Stimulated activated CD4-positive, alpha-beta T cell treated with anti-CD3 and anti-CD28 coated beads, Interleukin-2, amount 100 ng/mL, for 4 hours (primary cell): Measurements from ENCODE around the gene HYKK.
"Not testable (repeated sequence)": the region's sequence is repeated elsewhere in the genome, so short reads cannot be mapped to it uniquely, and the experiment has no call there.

Experiments
- DNase-seq: peaks from one replicate; pipeline ENCODE4 v3.0.0-alpha.2; 2020; ENCODE audit warnings: low read depth

Gene HYKK

GRCh38 chr15:78540141-78540870 is 32.9 kb downstream of the HYKK start, which contains the start of gene PSMA4:
PSMA4 (plus strand) TSS chr15:78540444; CDS start chr15:78541928, 1,484 bp downstream.
- peak; percentile 94 for DNase-seq

- DNase-seq = no peak
Observed at GRCh38 chr15:78540871-78541743, 33.7 kb downstream of the HYKK start.

- DNase-seq = no peak
Observed at GRCh38 chr15:78541744-78542034, 34.3 kb downstream of the HYKK start.

DNA sequence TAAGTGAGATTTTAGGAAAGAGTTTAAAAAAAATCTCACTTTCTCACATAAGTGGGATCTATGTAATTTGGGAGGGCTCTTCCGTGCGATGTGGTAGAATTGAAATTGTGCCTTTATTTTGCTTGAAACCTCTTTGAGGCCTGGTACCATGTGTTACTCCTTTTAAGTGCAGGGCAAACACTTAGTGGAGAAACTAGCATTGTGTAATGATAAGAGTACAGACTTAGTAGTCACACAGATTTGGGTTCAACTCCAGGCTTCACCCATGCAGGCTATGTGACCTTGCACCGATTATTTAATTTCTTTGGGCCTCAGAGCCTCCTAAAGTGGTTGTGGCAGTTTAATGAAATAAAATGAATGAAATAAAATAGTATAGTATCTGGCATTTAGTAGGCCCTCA is 35.3 kb downstream of the HYKK start:
- no peak for DNase-seq

DNA sequence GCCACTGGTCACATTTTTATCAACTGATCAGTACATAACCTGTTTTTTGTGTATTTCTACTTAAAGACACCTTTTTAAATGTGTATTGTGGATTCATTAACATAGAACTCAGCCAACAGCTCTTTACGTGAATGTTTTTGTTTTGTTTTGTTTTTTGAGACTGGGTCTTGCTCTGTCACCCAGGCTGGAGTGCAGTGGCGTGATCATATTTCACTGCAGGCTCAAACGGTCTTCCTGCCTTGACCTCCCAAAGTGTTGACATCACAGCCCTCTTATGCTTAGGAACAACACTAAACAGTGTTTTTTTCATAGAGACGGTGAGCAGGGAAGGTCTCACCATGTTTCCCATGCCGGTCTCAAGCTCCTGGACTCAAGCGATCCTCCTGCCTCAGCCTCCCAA is 42.8 kb downstream of the HYKK start:
- no peak for DNase-seq

- no peak for DNase-seq
Observed at GRCh38 chr15:78550815-78551214, 43.4 kb downstream of the HYKK start.

DNA sequence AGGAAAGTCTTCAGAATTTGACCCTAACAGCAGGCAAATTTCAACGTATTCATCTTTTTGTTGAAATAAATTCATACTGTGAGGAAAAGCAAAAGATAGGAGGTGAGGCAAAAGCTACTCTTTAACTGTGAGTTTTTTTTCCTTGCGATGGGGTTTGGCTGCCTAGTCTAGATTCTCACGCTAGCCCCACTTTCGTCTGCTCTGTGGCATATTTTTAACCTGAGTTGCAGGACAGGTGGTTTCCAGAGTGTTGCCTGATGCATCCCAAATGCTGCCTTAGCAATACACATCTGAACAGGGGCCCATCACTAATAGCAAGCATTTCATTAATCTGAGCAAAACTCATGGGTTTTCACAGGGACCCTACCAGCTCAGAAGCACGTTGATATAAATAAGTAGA is 44.5 kb downstream of the HYKK start:
- no peak for DNase-seq

- no peak for DNase-seq
Observed at GRCh38 chr15:78552597-78552996, 45.2 kb downstream of the HYKK start.

GRCh38 chr15:78560201-78560600 is 52.8 kb downstream of the HYKK start:
- not testable (repeated sequence) for DNase-seq

DNA sequence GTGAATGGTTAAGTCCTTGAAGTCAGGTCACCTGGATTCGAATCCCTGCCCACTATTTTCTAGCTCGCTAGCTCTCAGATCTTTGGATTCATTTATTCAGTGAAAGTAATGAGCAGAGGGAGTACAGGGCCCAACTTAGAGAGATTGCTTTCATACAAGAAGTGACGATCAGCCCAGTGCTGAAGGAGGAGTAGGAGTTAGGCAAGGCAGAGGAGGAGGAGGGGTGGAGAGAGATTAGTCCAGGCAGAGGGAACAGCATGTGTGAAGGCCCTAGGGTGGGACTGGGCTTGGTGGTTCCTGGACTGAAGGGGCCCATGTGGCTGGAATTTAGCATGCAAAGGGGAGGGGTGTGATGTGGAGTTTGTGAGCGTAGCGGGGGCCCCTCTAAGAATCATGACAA is 54.1 kb downstream of the HYKK start:
- no peak for DNase-seq

DNA sequence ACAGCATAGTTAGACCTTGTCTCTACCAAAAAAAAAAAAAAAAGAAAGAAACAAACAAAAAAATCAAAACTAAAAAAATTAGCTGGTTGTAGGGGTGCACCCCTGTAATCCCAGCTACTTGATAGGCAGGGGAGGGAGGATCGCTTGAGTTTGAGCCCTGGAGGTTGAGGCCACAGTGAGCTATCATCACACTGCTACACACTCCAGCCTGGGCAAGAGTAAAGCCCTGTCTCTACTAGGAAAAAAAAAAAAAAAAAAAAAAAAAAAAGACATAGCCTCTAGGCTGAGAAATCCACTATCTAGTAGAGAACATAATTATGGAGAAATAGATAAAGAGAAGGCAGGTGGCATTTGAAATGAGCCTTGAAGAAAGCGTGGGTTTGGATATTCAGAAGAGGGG is 55.7 kb downstream of the HYKK start:
- DNase-seq = no peak

- DNase-seq = no peak
Observed at GRCh38 chr15:78564743-78565096, 57.3 kb downstream of the HYKK start.

DNA sequence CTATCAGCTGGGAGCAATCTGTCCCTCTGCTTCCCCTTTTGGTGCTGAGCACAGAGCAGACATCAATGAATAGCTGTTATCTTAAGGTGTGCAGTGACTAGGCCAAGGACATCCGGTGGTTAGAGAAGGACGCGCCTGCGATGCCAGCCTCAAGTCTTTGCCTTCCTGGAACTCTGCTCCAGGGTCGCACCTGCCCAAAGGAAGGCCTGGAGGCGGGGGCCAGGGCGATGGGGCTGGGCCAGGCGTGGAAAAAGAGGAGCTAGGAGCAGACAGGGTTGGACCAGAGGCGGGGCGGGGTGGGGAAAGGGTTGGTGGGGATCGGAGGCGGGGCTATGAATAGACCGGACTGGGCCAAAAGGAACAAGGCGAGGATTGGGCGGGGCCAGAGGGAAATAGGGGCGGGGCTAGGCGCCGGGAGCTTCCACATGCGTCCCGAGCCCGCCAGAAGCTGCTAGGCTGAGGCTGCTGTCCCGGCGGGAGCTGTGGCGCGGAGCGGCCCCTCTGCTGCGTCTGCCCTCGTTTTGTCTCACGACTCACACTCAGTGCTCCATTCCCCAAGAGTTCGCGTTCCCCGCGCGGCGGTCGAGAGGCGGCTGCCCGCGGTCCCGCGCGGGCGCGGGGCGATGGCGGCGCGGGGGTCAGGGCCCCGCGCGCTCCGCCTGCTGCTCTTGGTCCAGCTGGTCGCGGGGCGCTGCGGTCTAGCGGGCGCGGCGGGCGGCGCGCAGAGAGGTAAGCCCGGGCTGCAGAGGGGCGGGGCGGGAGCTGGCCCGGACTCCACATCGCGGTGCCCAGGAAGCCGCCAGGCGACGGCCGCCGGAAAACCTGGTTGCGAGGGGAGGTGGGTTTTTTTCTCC is 57.9 kb downstream of the HYKK start, which contains the start of gene CHRNA5:
CHRNA5 (plus strand) TSS at position 424 of the 854 bp plus-strand sequence; CDS start at position 624, 200 bp downstream.
- DNase-seq = peak; percentile 72

DNA sequence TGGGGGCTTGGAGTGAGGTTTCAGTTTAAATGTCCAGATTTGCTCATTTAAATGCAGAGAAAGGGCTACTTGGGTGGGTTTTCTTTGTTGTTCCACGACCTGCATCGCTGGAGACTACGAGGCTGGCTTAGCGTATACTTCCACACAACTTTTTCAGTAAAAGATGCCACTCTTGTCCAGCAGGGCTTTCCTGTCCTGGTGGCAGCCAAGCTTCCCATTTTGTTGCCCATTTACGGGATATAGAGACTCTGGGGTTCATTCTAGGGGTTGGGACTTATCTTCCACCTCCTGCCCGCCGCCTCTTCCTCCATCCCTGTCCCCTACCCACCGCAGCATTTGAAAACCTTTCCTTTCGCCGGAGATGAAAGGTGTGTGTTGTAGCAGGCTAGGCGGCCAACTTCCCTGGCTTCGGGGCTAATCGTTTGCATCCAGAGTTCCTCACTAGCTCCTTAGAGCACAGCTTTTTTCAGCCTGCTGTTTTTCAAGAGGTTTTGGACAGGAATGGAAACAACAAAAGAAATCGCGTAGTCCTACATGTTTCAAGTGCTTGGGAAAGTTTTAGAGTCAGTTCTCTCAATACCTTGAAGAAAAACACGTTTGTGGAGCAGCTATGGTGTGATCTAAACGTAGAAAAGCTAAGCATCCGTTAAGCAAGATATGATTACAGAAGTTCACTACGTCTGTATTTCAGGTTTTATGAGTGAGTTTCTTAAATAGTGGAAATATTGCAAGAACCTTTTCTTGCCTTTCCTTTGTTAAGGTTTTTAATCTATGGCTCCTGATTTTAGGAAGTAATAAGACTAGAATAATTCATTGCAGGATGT is 58.8 kb downstream of the HYKK start:
- no peak for DNase-seq

- no peak for DNase-seq
Observed at GRCh38 chr15:78567531-78567930, 60.2 kb downstream of the HYKK start.

DNA sequence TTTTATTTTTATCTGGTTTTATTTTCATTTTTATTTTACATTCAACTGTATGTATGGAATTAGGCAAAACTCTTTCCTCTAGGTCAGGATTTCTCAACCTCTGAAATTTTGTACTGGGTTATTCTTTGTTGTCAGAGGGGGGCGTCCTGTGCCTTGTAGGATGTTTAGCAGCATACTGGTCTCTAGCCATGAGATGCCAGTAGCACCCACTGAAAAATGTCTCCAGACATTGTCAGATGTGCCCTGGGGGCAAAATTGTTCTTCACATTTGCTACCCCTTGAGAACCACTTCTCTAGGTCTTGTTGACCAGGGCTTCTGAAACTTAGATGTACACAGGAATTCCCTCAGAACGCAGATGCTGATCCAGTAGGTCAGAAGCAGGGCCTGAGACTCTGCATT is 63.3 kb downstream of the HYKK start:
- no peak for DNase-seq

- no peak for DNase-seq
Observed at GRCh38 chr15:78571382-78571781, 64.0 kb downstream of the HYKK start.

GRCh38 chr15:78573416-78573815 is 66.0 kb downstream of the HYKK start:
- DNase-seq = no peak

DNA sequence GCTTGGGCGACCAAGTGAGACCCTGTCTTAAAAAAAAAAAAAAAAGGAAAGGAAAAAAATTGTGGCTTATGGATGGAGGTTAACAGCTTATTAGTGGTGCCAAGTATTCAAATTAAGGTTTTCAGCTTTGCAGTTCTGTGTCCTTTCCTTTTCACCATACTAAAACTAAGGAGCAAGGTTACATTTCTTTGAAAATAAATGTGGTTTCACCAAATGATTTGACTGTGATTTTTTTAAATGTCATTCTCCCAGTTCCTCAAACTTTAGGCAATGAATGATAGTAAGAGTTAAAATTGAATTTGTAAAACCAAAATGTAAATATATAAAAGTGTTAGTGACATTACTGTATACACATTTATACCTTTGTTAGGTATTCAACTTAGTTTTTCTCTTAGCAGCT is 67.6 kb downstream of the HYKK start:
- no peak for DNase-seq
